ENCODE measurements around the gene GCN1.

GRCh38 chr12:120170631-120171030, 23.9 kb downstream of the GCN1 start:
- TF ChIP-seq EZH2 (IDR thresholded peaks at IDR 0.05) (no peak), POLR2AphosphoS5 (IDR thresholded peaks at IDR 0.05; ENCODE audit: borderline replicate concordance, low read depth, low read length) (no peak), FOXP2 (optimal IDR thresholded peaks at IDR 0.05; ENCODE audit: control extremely low read depth, extremely low read length, insufficient read depth) (no peak)

Measured in SK-N-MC (cell line).